ENCODE results near the gene TEC. TPM values are rescaled to one million over a fixed set of nuclear protein-coding genes. Genes with fewer than 3 reads are reported as not detected.
"Not testable (repeated sequence)": the region's sequence is repeated elsewhere in the genome, so short reads cannot be mapped to it uniquely, and the experiment has no call there.

Gene TEC
- 5.9 TPM for total RNA-seq
- 1.1 TPM for polyA plus RNA-seq (ENCODE audit: insufficient read depth, low read depth, low replicate concordance)
- long read RNA-seq, donor 1 = 0 reads
- long read RNA-seq, donor 2, partial matches to known transcripts = 0 of 1 reads
- long read RNA-seq, donor 2, other reads (novel, unspliced or antisense) = 0 of 1 reads
- long read RNA-seq, donor 3 = 0 reads
- long read RNA-seq, donor 4 = 0 reads
- long read RNA-seq, donor 5 = 0 reads
- long read RNA-seq, donor 6, partial matches to known transcripts = 0 of 1 reads
- long read RNA-seq, donor 6, other reads (novel, unspliced or antisense) = 0 of 1 reads
- long read RNA-seq, donor 7, partial matches to known transcripts = 1 of 3 reads
- long read RNA-seq, donor 7, other reads (novel, unspliced or antisense) = 2 of 3 reads
- long read RNA-seq, donor 8 = 0 reads
- long read RNA-seq, donor 9 = 0 reads
- long read RNA-seq, donor 10 = 0 reads

DNA sequence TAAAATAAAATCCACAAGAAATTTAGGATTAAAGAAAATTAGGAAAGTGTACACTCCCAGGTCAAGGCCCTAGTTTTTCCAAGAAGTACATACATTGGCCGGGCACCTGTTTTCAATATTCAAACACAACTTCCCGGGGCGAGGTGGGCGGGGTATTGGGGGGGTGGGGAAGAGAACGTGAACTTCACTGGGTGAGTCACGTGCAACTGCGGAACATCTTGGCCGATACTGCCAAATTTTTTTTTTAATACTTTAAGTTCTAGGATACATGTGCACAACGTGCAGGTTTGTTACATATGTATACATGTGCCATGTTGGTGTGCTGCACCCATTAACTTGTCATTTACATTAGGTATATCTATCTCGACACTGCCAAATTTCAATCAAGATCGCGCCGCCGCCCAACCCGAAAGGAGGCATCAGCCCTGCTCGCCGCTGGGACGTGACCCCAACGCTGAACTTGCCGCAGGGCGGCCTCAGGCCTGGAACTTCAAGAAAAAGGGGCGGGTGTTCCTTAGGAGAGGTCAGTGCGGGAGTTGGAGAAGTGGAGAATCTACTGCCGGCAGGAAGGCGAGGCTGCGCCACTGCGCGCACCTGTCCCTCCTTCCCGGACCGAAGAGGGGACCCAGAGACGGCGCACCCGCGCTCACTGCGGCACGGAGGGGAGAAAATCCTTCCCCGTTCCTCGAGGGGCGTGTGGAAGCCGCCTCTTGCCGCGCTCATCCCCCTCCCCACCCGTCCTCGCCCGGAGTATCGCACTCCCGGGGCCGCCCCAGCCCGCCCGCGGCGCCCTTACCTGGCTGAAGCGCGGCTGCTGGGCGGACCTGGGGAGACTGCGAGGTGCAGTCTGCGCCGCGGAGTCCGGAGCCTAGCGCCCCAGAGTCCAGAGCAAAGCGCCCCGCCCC, at the start of gene TEC:
TSS of gene TEC (minus strand) at position 883 of the 905 bp plus-strand sequence. CDS start 41,224 bp downstream, outside the sequence.
- intact Hi-C loops (cut with DNase I) = no loop called here
- peaks cover 0 to 3% (median 0%) of the 10 kb centered on the region in 3 donors for H3K4me1 ChIP-seq (ENCODE audit: control insufficient read depth in 2 of 3, insufficient read depth in 2 of 3, low read depth in 1 of 3, low read length in 3 of 3)
- no peaks in the 10 kb centered on the region for H3K9me3 ChIP-seq (ENCODE audit: control insufficient read depth in 2 of 3, insufficient read depth in 1 of 3, low read length in 3 of 3)
- peak within 1 kb of the TSS; percentile 73 to 82 (median 82) for H3K4me3 ChIP-seq (ENCODE audit: low read length in 3 of 3)
- no peaks in the 10 kb centered on the region for H3K27me3 ChIP-seq (ENCODE audit: control insufficient read depth, insufficient read depth, low read length)
- FAIRE-seq (no peak), DNase-seq (peak; percentile 52 to 88 (median 67))
- peak within 1 kb of the TSS; percentile 81 to 87 for H3K27ac ChIP-seq (ENCODE audit: low read depth in 2 of 2, low read length in 2 of 2)
- peak within 1 kb of the TSS; percentile 58 to 81 (median 75) for H3K9ac ChIP-seq (ENCODE audit: low read length in 3 of 3)
- TF ChIP-seq, protein P1, sequence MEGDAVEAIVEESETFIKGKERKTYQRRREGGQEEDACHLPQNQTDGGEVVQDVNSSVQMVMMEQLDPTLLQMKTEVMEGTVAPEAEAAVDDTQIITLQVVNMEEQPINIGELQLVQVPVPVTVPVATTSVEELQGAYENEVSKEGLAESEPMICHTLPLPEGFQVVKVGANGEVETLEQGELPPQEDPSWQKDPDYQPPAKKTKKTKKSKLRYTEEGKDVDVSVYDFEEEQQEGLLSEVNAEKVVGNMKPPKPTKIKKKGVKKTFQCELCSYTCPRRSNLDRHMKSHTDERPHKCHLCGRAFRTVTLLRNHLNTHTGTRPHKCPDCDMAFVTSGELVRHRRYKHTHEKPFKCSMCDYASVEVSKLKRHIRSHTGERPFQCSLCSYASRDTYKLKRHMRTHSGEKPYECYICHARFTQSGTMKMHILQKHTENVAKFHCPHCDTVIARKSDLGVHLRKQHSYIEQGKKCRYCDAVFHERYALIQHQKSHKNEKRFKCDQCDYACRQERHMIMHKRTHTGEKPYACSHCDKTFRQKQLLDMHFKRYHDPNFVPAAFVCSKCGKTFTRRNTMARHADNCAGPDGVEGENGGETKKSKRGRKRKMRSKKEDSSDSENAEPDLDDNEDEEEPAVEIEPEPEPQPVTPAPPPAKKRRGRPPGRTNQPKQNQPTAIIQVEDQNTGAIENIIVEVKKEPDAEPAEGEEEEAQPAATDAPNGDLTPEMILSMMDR (IDR thresholded peaks at IDR 0.05; ENCODE audit: borderline replicate concordance, extremely low read depth, insufficient read depth) = no peak
- no peaks in the 10 kb centered on the region for H3K36me3 ChIP-seq (ENCODE audit: control insufficient read depth in 2 of 3, insufficient read depth in 3 of 3, low read length in 3 of 3)

DNA sequence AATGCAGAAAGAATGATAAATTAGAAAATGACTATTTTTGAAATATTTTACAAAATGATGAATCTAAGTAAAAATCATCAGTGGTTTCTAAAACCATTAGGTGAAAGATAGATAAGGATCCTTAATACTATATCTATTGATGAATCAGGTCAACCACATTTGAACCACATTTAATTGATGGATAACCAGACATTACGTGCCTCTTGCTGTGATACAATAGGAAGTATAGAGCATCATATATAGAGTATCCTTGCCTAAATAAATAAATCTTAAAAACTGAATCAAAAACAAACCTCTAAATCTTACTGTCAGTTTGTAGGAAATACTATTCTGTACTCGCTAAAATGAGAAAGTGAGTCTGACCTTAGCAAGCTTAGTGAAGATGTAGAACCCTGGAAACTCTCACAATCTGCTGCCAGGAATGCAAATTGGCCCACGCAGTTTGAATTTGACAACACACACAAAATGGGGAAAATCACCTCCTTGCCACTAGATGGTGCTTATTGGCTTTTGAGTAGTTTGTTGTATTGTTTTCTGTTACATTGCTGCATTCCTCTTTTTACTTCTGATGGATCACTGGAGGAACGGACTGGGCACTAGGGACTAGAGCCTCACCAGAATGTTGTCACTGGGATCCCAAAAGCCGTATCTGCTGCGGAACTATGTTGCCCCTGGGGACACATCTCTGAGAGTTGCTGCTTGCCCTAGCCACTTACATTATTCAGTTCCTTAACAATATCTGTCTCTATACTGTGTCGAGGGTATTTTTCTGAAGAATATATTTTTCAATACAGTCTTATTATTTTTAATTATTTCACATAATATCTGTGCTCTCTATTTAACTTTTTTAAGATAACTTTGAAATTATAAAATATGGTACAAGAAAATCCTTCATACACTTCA, 46.3 kb upstream of the TEC start:
- FAIRE-seq = no peak
- Histone ChIP-seq H3K27ac (ENCODE audit: low read depth in 2 of 2, low read length in 2 of 2) (no peak overlapping the region), H3K36me3 (ENCODE audit: control insufficient read depth in 2 of 3, insufficient read depth in 3 of 3, low read length in 3 of 3) (no peaks in the 10 kb centered on the region), H3K4me3 (ENCODE audit: low read length in 3 of 3) (no peak overlapping the region), H3K9me3 (ENCODE audit: control insufficient read depth in 2 of 3, insufficient read depth in 1 of 3, low read length in 3 of 3) (no peaks in the 10 kb centered on the region), H3K27me3 (ENCODE audit: control insufficient read depth, insufficient read depth, low read length) (no peaks in the 10 kb centered on the region), H3K9ac (ENCODE audit: low read length in 3 of 3) (no peak overlapping the region), H3K4me1 (ENCODE audit: control insufficient read depth in 2 of 3, insufficient read depth in 2 of 3, low read depth in 1 of 3, low read length in 3 of 3) (no peaks in the 10 kb centered on the region)
- TF ChIP-seq, protein P1 (IDR thresholded peaks at IDR 0.05; ENCODE audit: borderline replicate concordance, extremely low read depth, insufficient read depth) = peak; percentile 51
- peak in 1 of 5 donors; percentile 71 for DNase-seq
- intact Hi-C loops (cut with DNase I) = no loop called here

DNA sequence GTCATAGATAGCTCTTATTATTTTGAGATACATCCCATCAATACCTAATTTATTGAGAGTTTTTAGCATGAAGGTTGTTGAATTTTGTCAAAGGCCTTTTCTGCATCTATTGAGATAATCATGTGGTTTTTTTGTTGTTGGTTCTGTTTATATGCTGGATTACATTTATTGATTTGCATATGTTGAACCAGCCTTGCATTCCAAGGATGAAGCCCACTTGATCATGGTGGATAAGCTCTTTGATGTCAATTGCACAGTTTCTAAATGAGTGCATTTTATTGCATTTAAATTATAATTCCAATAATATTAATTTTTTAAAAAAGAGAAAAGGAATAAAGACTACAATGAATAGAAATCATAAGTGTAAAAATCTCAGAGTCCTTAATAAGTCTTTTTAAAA, 45.1 kb upstream of the TEC start:
- H3K36me3 ChIP-seq (ENCODE audit: control insufficient read depth in 2 of 3, insufficient read depth in 3 of 3, low read length in 3 of 3); FAIRE-seq: not testable (repeated sequence)

More for the DNA sequence above, 45.1 kb upstream of the TEC start:
- intact Hi-C loops (cut with DNase I); H3K4me1 ChIP-seq (ENCODE audit: control insufficient read depth in 2 of 3, insufficient read depth in 2 of 3, low read depth in 1 of 3, low read length in 3 of 3); H3K27me3 ChIP-seq (ENCODE audit: control insufficient read depth, insufficient read depth, low read length); DNase-seq; H3K9me3 ChIP-seq (ENCODE audit: control insufficient read depth in 2 of 3, insufficient read depth in 1 of 3, low read length in 3 of 3); H3K27ac ChIP-seq (ENCODE audit: low read depth in 2 of 2, low read length in 2 of 2); H3K4me3 ChIP-seq (ENCODE audit: low read length in 3 of 3); H3K9ac ChIP-seq (ENCODE audit: low read length in 3 of 3): not testable (repeated sequence)
